ENCODE results near the gene PCED1A.

PCED1A gene

GRCh38 chr20:2840138-2840966 is at the start of gene PCED1A, which contains the start of gene VPS16:
TSS of gene PCED1A (minus strand) at chr20:2840655. CDS start at chr20:2839912, 743 bp downstream.
TSS of gene VPS16 (plus strand) at chr20:2840745. CDS start at chr20:2840775, 30 bp downstream.
- peak; percentile 86 for DNase-seq

GRCh38 chr20:2889797-2890196 is 49.3 kb upstream of the PCED1A start:
- DNase-seq = no peak

- DNase-seq = no peak
These were observed 48.8 kb upstream of the PCED1A start for GRCh38 chr20:2889209-2889608.

- no peak for DNase-seq
These were observed 47.9 kb upstream of the PCED1A start for GRCh38 chr20:2888224-2888955.

- no peak for DNase-seq
These were observed 47.3 kb upstream of the PCED1A start for GRCh38 chr20:2887715-2888114.

- no peak for DNase-seq
These were observed 43.5 kb upstream of the PCED1A start for GRCh38 chr20:2883726-2884637.

GRCh38 chr20:2880650-2881049 is 40.2 kb upstream of the PCED1A start:
- DNase-seq = no peak

- no peak for DNase-seq
These were observed 38.7 kb upstream of the PCED1A start for GRCh38 chr20:2879146-2879545.

- DNase-seq = no peak
These were observed 38.1 kb upstream of the PCED1A start for GRCh38 chr20:2878515-2878914.

- DNase-seq = no peak
These were observed 35.3 kb upstream of the PCED1A start for GRCh38 chr20:2875690-2876203.

- DNase-seq = peak; percentile 27
These were observed 34.0 kb upstream of the PCED1A start for GRCh38 chr20:2874456-2874855.

- DNase-seq = no peak
These were observed 33.2 kb upstream of the PCED1A start for GRCh38 chr20:2873747-2874041.

- DNase-seq = peak; percentile 93
These were observed 32.7 kb upstream of the PCED1A start, which contains the start of gene PTPRA for GRCh38 chr20:2873010-2873746. TSS of gene PTPRA (plus strand) at chr20:2873481. CDS start at chr20:2964278, 90,797 bp downstream.

GRCh38 chr20:2872459-2873009 is 32.1 kb upstream of the PCED1A start:
- DNase-seq = peak; percentile 86

GRCh38 chr20:2871661-2872458 is 31.4 kb upstream of the PCED1A start:
- no peak for DNase-seq

- DNase-seq = peak; percentile 67
These were observed 30.6 kb upstream of the PCED1A start for GRCh38 chr20:2871111-2871465.

- no peak for DNase-seq
These were observed 28.9 kb upstream of the PCED1A start for GRCh38 chr20:2869381-2869780.

GRCh38 chr20:2867081-2867864 is 26.8 kb upstream of the PCED1A start:
- peak; percentile 96 for DNase-seq

- DNase-seq = no peak
These were observed 25.8 kb upstream of the PCED1A start for GRCh38 chr20:2866236-2866635.

- DNase-seq = peak; percentile 47
These were observed 25.2 kb upstream of the PCED1A start for GRCh38 chr20:2865630-2866029.

All from hematopoietic multipotent progenitor cell treated with erythropoietin and hydrocortisone succinate and interleukin-3 and kit ligand, for 8 days (in vitro differentiated cells).